Measurements from ENCODE around the gene RALGPS1. TPM values are rescaled to one million over a fixed set of nuclear protein-coding genes. Genes with fewer than 3 reads are reported as not detected.
A peak's percentile ranks its signal among the peaks of the same experiment; 100 is the strongest.

Gene RALGPS1
- polyA plus RNA-seq, 2 of the 4 experiments (the other 2 are of a cell fraction), result 5.0 to 7.9 TPM

DNA sequence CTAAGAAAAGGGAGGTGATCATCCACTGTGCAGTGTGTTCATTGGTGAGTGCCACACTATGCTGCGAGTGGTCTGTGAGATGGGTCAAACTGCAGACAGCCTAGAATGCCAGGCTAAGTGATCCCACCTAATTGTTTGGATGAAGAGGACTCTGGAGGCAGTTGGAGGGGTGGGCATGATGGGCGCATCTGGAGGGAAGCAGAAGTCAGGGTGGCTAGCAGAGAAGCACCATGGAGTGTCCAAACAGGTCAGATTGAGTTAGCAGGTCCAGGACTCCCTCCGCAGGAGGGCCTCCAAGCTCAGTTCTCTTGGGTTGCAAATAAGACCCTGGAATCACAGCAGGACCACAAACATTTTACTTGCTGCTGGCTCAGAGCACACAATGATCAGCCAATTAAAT lies 227.7 kb downstream of the RALGPS1 start (continued):
- TF ChIP-seq EP300 (IDR thresholded peaks at IDR 0.05), result no peak
- TF ChIP-seq FOSB (CRISPR knock-in tag; IDR thresholded peaks at IDR 0.05), result no peak
- no peak for TF ChIP-seq CHD4 (IDR thresholded peaks at IDR 0.05; ENCODE audit: borderline replicate concordance)
- TF ChIP-seq ZSCAN20 (CRISPR knock-in tag; IDR thresholded peaks at IDR 0.05), result no peak
- TF ChIP-seq ZC3H11A (IDR thresholded peaks at IDR 0.05), result no peak
- TF ChIP-seq, protein P1, sequence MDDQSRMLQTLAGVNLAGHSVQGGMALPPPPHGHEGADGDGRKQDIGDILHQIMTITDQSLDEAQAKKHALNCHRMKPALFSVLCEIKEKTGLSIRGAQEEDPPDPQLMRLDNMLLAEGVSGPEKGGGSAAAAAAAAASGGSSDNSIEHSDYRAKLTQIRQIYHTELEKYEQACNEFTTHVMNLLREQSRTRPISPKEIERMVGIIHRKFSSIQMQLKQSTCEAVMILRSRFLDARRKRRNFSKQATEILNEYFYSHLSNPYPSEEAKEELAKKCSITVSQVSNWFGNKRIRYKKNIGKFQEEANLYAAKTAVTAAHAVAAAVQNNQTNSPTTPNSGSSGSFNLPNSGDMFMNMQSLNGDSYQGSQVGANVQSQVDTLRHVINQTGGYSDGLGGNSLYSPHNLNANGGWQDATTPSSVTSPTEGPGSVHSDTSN (IDR thresholded peaks at IDR 0.05), result no peak

DNA sequence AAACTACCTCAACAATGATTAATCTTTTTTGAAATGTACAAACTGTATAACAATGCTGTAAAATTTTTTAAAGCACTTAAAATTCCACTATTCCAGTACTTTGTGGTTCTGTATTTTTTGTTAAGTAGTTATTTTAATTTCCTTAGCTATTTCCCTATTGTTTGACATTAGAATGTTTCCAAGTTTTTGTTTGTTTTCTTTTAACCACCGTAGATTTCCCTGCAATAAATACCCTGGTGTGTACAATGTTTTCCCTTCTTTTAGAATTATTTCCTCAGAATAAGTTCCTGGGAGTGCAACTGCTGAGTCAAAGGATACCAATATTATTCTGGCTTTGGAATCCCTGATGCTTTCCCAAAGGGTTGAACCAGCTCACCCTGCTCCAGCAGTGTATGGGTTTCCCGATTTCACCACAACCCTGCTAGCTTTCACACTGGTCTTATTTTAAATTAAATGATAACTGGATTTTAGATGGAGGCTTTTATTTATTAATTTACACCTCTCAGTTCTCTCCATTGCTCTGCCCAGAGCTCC lies 228.4 kb downstream of the RALGPS1 start:
- ChIA-PET CTCF (interaction anchor here (0.7 to 1.2 kb wide), 2 partner anchors 10 to 24 kb away, joined by 3 to 4 read pairs; no protein-coding TSS in a partner anchor), POLR2A (no interaction called here)
- H3K27ac ChIP-seq, result no peak overlapping the region
- ATAC-seq (no peak), FAIRE-seq (no peak), DNase-seq (ENCODE audit: low read depth in 1 of 2, low spot score in 1 of 2) (no peak)
- no peak overlapping the region for H3K4me3 ChIP-seq
- peak overlapping the region; percentile 10; the same call in 1 of the 3 replicates for H3K4me2 ChIP-seq
- TF ChIP-seq SMC3 (IDR thresholded peaks at IDR 0.05) (no peak), PHF8 (IDR thresholded peaks at IDR 0.05; ENCODE audit: borderline replicate concordance, low read depth) (no peak), RFX5 (IDR thresholded peaks at IDR 0.05) (no peak), RAD21 (conservative IDR thresholded peaks at IDR 0.05 in 1 of 2, IDR thresholded peaks at IDR 0.05 in 1 of 2) (no peak), HOXB5 (CRISPR knock-in tag; IDR thresholded peaks at IDR 0.05) (no peak), ESRRA (IDR thresholded peaks at IDR 0.05; ENCODE audit: borderline replicate concordance, low read length) (no peak), POLR2AphosphoS2 (conservative IDR thresholded peaks at IDR 0.05; ENCODE audit: low read length) (no peak), CBX2 (IDR thresholded peaks at IDR 0.05; ENCODE audit: borderline replicate concordance, low read depth) (no peak), CHD2 (IDR thresholded peaks at IDR 0.05; ENCODE audit: low read length, partially characterized antibody) (no peak), RCOR1 (IDR thresholded peaks at IDR 0.05; ENCODE audit: low read depth, low read length) (no peak), EP300 (IDR thresholded peaks at IDR 0.05) (no peak)
- peaks cover 11% of the 10 kb centered on the region; the same call in 2 of the 3 replicates for H3K4me1 ChIP-seq
- no peaks in the 10 kb centered on the region for H3K9me3 ChIP-seq
- WGBS (ENCODE audit: missing lambda C conversion rate), result 39% methylated on average over 2 of the region's 2 CpGs

DNA sequence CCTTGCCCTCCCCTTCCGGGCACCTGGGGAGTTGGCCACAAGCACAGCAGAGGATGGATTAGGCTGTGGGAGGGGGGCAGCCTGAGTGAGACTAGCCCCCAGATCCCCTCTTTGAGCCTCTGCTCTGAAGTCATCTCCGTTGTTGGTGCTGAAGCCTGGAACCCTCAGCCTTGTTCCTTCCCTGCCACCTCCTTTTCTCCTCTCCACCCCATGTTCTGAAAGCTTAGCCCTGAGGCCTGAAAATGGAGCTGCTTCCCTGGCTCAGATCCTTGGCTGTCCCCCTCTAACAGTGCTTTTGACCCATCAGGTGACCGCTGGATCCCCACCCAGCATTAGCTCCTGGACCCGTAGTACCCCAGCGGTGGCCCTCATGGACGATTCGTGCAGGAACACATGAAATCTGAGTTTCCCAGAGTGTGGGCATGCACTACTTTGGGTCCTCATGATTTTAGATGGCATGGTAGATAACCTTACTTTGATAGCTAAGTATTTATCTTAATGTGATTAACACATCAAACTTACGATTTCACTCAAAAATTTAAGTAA lies 229.4 kb downstream of the RALGPS1 start:
- H3K4me3 ChIP-seq, result no peak overlapping the region
- TF ChIP-seq, protein P2, sequence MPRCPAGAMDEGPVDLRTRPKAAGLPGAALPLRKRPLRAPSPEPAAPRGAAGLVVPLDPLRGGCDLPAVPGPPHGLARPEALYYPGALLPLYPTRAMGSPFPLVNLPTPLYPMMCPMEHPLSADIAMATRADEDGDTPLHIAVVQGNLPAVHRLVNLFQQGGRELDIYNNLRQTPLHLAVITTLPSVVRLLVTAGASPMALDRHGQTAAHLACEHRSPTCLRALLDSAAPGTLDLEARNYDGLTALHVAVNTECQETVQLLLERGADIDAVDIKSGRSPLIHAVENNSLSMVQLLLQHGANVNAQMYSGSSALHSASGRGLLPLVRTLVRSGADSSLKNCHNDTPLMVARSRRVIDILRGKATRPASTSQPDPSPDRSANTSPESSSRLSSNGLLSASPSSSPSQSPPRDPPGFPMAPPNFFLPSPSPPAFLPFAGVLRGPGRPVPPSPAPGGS (IDR thresholded peaks at IDR 0.05), result no peak
- no peak for TF ChIP-seq EP300 (IDR thresholded peaks at IDR 0.05)
- TF ChIP-seq CBX8 (IDR thresholded peaks at IDR 0.05), result no peak
- no peak for TF ChIP-seq CHD4 (IDR thresholded peaks at IDR 0.05; ENCODE audit: borderline replicate concordance)
- TF ChIP-seq, protein P1 (IDR thresholded peaks at IDR 0.05), result no peak
- no peak for TF ChIP-seq CHD2 (IDR thresholded peaks at IDR 0.05; ENCODE audit: low read length, partially characterized antibody)
- TF ChIP-seq, protein P3, sequence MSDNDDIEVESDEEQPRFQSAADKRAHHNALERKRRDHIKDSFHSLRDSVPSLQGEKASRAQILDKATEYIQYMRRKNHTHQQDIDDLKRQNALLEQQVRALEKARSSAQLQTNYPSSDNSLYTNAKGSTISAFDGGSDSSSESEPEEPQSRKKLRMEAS (IDR thresholded peaks at IDR 0.05), result no peak
- no peak for TF ChIP-seq ZC3H11A (IDR thresholded peaks at IDR 0.05)
- TF ChIP-seq RCOR1 (IDR thresholded peaks at IDR 0.05; ENCODE audit: low read depth, low read length), result no peak
- no peak for TF ChIP-seq ZSCAN20 (CRISPR knock-in tag; IDR thresholded peaks at IDR 0.05)
- TF ChIP-seq MYC (IDR thresholded peaks at IDR 0.05; ENCODE audit: borderline replicate concordance, low read length), result no peak
- TF ChIP-seq RNF2 (IDR thresholded peaks at IDR 0.05; ENCODE audit: borderline replicate concordance, low read depth), result no peak
- no peak for TF ChIP-seq RFX5 (IDR thresholded peaks at IDR 0.05)
- no peak for TF ChIP-seq BHLHE40 (IDR thresholded peaks at IDR 0.05; ENCODE audit: low read depth, low read length)
- no peak for TF ChIP-seq POLR2A (IDR thresholded peaks at IDR 0.05; ENCODE audit: low read length)
- no peak for TF ChIP-seq FOSL2 (IDR thresholded peaks at IDR 0.05)
- no peak for TF ChIP-seq FOSL2 (CRISPR knock-in tag; IDR thresholded peaks at IDR 0.05)
- no peak for TF ChIP-seq CEBPB (IDR thresholded peaks at IDR 0.05)
- no peak for TF ChIP-seq ZFP36 (IDR thresholded peaks at IDR 0.05; ENCODE audit: borderline replicate concordance, partially characterized antibody)
- TF ChIP-seq FOXS1 (CRISPR knock-in tag; IDR thresholded peaks at IDR 0.05), result no peak
- TF ChIP-seq, protein P4, sequence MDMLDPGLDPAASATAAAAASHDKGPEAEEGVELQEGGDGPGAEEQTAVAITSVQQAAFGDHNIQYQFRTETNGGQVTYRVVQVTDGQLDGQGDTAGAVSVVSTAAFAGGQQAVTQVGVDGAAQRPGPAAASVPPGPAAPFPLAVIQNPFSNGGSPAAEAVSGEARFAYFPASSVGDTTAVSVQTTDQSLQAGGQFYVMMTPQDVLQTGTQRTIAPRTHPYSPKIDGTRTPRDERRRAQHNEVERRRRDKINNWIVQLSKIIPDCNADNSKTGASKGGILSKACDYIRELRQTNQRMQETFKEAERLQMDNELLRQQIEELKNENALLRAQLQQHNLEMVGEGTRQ (IDR thresholded peaks at IDR 0.05), result no peak
- no peak for FAIRE-seq
- ChIA-PET POLR2A (no interaction called here), CTCF (no interaction called here)
- 92% methylated on average over 8 of the region's 8 CpGs for WGBS (ENCODE audit: missing lambda C conversion rate)
- no peak overlapping the region for H3K27ac ChIP-seq
- H3K4me2 ChIP-seq, result no peak overlapping the region
- no peaks in the 10 kb centered on the region for H3K9me3 ChIP-seq
- ATAC-seq, result no peak
- H3K4me1 ChIP-seq, result peaks cover 11% of the 10 kb centered on the region; the same call in 2 of the 3 replicates
- no peak for DNase-seq (ENCODE audit: low read depth in 1 of 2, low spot score in 1 of 2)

Data from A549 (cell line).